H9 (cell line): ENCODE measurements around the gene DSCAM. TPM values are rescaled to one million over a fixed set of nuclear protein-coding genes. Genes with fewer than 3 reads are reported as not detected.

ENCODE experiments used
- DNase-seq: peaks from one replicate; pipeline ENCODE4 v3.0.0-alpha.2; 2017
- H2AFZ ChIP-seq: one replicate; pipeline ENCODE4 v1.6.1; 2013; ENCODE audit warnings: mild to moderate bottlenecking, low read length, control low read depth, moderate library complexity
- H2AK5ac ChIP-seq: 2 replicates; pipeline ENCODE4 v1.6.1; 2013; ENCODE audit warnings: low read length, control low read depth, mixed read lengths; ENCODE audit not compliant: insufficient read length
- H2BK120ac ChIP-seq: one replicate; pipeline ENCODE4 v1.6.1; 2013; ENCODE audit warnings: low read depth, mild to moderate bottlenecking, low read length, control low read depth, inconsistent platforms; ENCODE audit not compliant: poor library complexity, severe bottlenecking
- H2BK12ac ChIP-seq: 2 replicates; pipeline ENCODE4 v1.6.1; 2013; ENCODE audit warnings: low read length, control low read depth, mixed read lengths, low read depth; ENCODE audit not compliant: insufficient read length
- H2BK15ac ChIP-seq: 2 replicates; pipeline ENCODE4 v1.6.1; 2013; ENCODE audit warnings: low read depth, low read length, control low read depth
- H2BK20ac ChIP-seq: one replicate; pipeline ENCODE4 v1.6.1; 2013; ENCODE audit warnings: low read depth, mild to moderate bottlenecking, low read length, control low read depth, inconsistent platforms; ENCODE audit not compliant: poor library complexity, severe bottlenecking
- H2BK5ac ChIP-seq: 2 replicates; pipeline ENCODE4 v1.6.1; 2013; ENCODE audit warnings: low read length, control low read depth, mixed read lengths; ENCODE audit not compliant: insufficient read length
- H3K14ac ChIP-seq: 2 replicates; pipeline ENCODE4 v1.6.1; 2013; ENCODE audit warnings: low read length, control low read depth; ENCODE audit not compliant: insufficient read depth
- H3K18ac ChIP-seq: 2 replicates; pipeline ENCODE4 v1.6.1; 2013; ENCODE audit warnings: low read depth, mild to moderate bottlenecking, mixed read lengths, low read length, control low read depth; ENCODE audit not compliant: insufficient read length
- H3K23ac ChIP-seq: 2 replicates; pipeline ENCODE4 v1.6.1; 2013; ENCODE audit warnings: low read length, control low read depth, mixed read lengths, low read depth; ENCODE audit not compliant: insufficient read length
- H3K23me2 ChIP-seq: 2 replicates; pipeline ENCODE4 v1.6.1; 2013; ENCODE audit warnings: low read depth, mild to moderate bottlenecking, mixed read lengths, low read length, control low read depth; ENCODE audit not compliant: insufficient read length, poor library complexity, severe bottlenecking
- H3K27ac ChIP-seq: 2 replicates; pipeline ENCODE4 v1.5.1; 2013; ENCODE audit warnings: low read length, control low read depth, mixed read lengths, low read depth; ENCODE audit not compliant: insufficient read length
- H3K27me3 ChIP-seq: 2 replicates; pipeline ENCODE4 v1.6.1; 2013; ENCODE audit warnings: low read length, control low read depth, inconsistent platforms; ENCODE audit not compliant: insufficient read depth
- H3K4ac ChIP-seq: 2 replicates; pipeline ENCODE4 v1.6.1; 2013; ENCODE audit warnings: low read depth, mild to moderate bottlenecking, control low read depth, inconsistent platforms, low read length, moderate library complexity
- H3K4me1 ChIP-seq: 2 replicates; pipeline ENCODE4 v1.6.1; 2013; ENCODE audit warnings: low read length, control low read depth, inconsistent platforms; ENCODE audit not compliant: insufficient read depth
- H3K4me2 ChIP-seq: 2 replicates; pipeline ENCODE4 v1.6.1; 2013; ENCODE audit warnings: low read length, control low read depth, mixed read lengths; ENCODE audit not compliant: insufficient read length, insufficient read depth
- H3K56ac ChIP-seq: 2 replicates; pipeline ENCODE4 v1.6.1; 2013; ENCODE audit warnings: low read depth, mild to moderate bottlenecking, mixed read lengths, low read length, control low read depth; ENCODE audit not compliant: insufficient read length
- H3K79me1 ChIP-seq: 2 replicates; pipeline ENCODE4 v1.6.1; 2013; ENCODE audit warnings: low read depth, mild to moderate bottlenecking, moderate library complexity, low read length, control low read depth, inconsistent platforms; ENCODE audit not compliant: insufficient read depth, poor library complexity, severe bottlenecking
- H3K79me2 ChIP-seq: 2 replicates; pipeline ENCODE4 v1.6.1; 2013; ENCODE audit warnings: low read length, control low read depth, inconsistent platforms; ENCODE audit not compliant: insufficient read depth
- H3K9ac ChIP-seq: 2 replicates; pipeline ENCODE4 v1.6.1; 2013; ENCODE audit warnings: low read length, control low read depth, mixed read lengths; ENCODE audit not compliant: insufficient read length; ENCODE audit errors: extremely low read depth
- H3K9me3 ChIP-seq: one replicate; pipeline ENCODE4 v1.6.1; 2013; ENCODE audit warnings: low read depth, low read length, inconsistent platforms; ENCODE audit not compliant: control insufficient read depth
- H3T11ph ChIP-seq: one replicate; pipeline ENCODE4 v1.6.1; 2013; ENCODE audit warnings: mild to moderate bottlenecking, low read length, control low read depth, inconsistent platforms
- H4K20me1 ChIP-seq: one replicate; pipeline ENCODE4 v1.6.1; 2013; ENCODE audit not compliant: control insufficient read depth, insufficient read length, insufficient read depth
- H4K5ac ChIP-seq: 2 replicates; pipeline ENCODE4 v1.6.1; 2013; ENCODE audit warnings: low read depth, mild to moderate bottlenecking, mixed read lengths, low read length, control low read depth; ENCODE audit not compliant: insufficient read length
- H4K8ac ChIP-seq: replicated peaks from 2 replicates; pipeline ENCODE4 v1.6.1; 2013; ENCODE audit warnings: low read length, control low read depth, mixed read lengths, low read depth; ENCODE audit not compliant: insufficient read length
- H4K91ac ChIP-seq: 2 replicates; pipeline ENCODE4 v1.6.1; 2013; ENCODE audit warnings: low read depth, mild to moderate bottlenecking, moderate library complexity, mixed read lengths, low read length, control low read depth; ENCODE audit not compliant: insufficient read length
- H3K27ac Mint-ChIP-seq, 3 experiments: 2 replicates in 2 of 3; 3 replicates in 1 of 3; pipeline ENCODE4 v1.8.0; 2020 to 2021; ENCODE audit warnings: mixed read lengths in 3 of 3, mild to moderate bottlenecking in 1 of 3, moderate library complexity in 1 of 3
- H3K27me3 Mint-ChIP-seq: 2 replicates; pipeline ENCODE4 v1.8.0; 2021; ENCODE audit warnings: low read depth, mild to moderate bottlenecking, moderate library complexity, mixed read lengths
- H3K36me3 Mint-ChIP-seq, 3 experiments: 2 replicates in 2 of 3; 3 replicates in 1 of 3; pipeline ENCODE4 v1.8.0; 2020 to 2021; ENCODE audit warnings: low read depth in 3 of 3, mixed read lengths in 3 of 3; ENCODE audit not compliant: insufficient read depth in 1 of 3
- H3K4me1 Mint-ChIP-seq, 2 experiments: 2 replicates each; pipeline ENCODE4 v1.8.0; 2020; ENCODE audit warnings: mixed read lengths in 2 of 2
- H3K4me3 Mint-ChIP-seq, 2 experiments: 2 replicates in 1 of 2; 3 replicates in 1 of 2; pipeline ENCODE4 v1.8.0; 2020 to 2021; ENCODE audit warnings: mild to moderate bottlenecking in 2 of 2, mixed read lengths in 2 of 2, moderate library complexity in 1 of 2
- H3K9me3 Mint-ChIP-seq, 2 experiments: 2 replicates in 1 of 2; 3 replicates in 1 of 2; pipeline ENCODE4 v1.8.0; 2020; ENCODE audit warnings: mild to moderate bottlenecking in 2 of 2, mixed read lengths in 2 of 2, moderate library complexity in 1 of 2
- CTCF ChIP-seq: fragments of 200-600 bp; sonication (generic); conservative IDR thresholded peaks from 3 replicates; pipeline ENCODE4 v1.8.0; 2021; ENCODE audit warnings: antibody characterized with exemption, mild to moderate bottlenecking
- WGBS: extraction: QIAGEN DNeasy Blood & Tissue Kit; methylation state at CpG from one replicate; pipeline ENCODE4 v1.1.7; 2013; ENCODE audit warnings: missing lambda C conversion rate, low lambda C conversion rate, mixed read lengths; ENCODE audit not compliant: insufficient read length; ENCODE audit errors: extremely low coverage; 5-methylcytosine and 5-hydroxymethylcytosine counted together
- total RNA-seq: library from RNA; stranded (reverse); gene quantifications from 2 replicates; pipeline ENCODE4 v1.2.1, GENCODE V29; 2021

DSCAM gene
- total RNA-seq, 1 experiment from 2014 or later = 0.17 TPM

GRCh38 chr21:40074710-40075109 is 772.2 kb downstream of the DSCAM start:
- Histone ChIP-seq H3K4ac (no peak overlapping the region), H3K9ac (no peak overlapping the region), H4K20me1 (no peaks in the 10 kb centered on the region), H4K91ac (no peak overlapping the region), H3K9me3 (no peaks in the 10 kb centered on the region), H2AFZ (no peak overlapping the region), H2BK20ac (no peak overlapping the region), H3K27me3 (no peaks in the 10 kb centered on the region), H3T11ph (no peak overlapping the region), H2BK5ac (no peak overlapping the region), H3K56ac (no peak overlapping the region), H3K4me2 (no peak overlapping the region), H3K79me2 (no peaks in the 10 kb centered on the region), H3K18ac (no peak overlapping the region), H2BK120ac (no peak overlapping the region), H3K4me1 (no peaks in the 10 kb centered on the region), H3K23ac (no peak overlapping the region), H3K23me2 (no peaks in the 10 kb centered on the region), H2BK15ac (no peak overlapping the region), H4K5ac (no peak overlapping the region), H2AK5ac (no peak overlapping the region), H4K8ac (no peak overlapping the region), H2BK12ac (no peak overlapping the region), H3K27ac (no peak overlapping the region), H3K14ac (no peak overlapping the region), H3K79me1 (no peaks in the 10 kb centered on the region)
- H3K27me3 Mint-ChIP-seq = no peaks in the 10 kb centered on the region
- no peaks in the 10 kb centered on the region; a peak in 1 of 5 replicates for H3K9me3 Mint-ChIP-seq
- H3K36me3 Mint-ChIP-seq = no peaks in the 10 kb centered on the region
- DNase-seq = no peak
- no peak overlapping the region for H3K4me3 Mint-ChIP-seq
- WGBS = no CpG with 5 or more reads among the region's 8 CpGs
- no peaks in the 10 kb centered on the region for H3K4me1 Mint-ChIP-seq
- no peak for TF ChIP-seq CTCF
- H3K27ac Mint-ChIP-seq = no peak overlapping the region
